ENCODE results near the gene SMIM32. TPM values are rescaled to one million over a fixed set of nuclear protein-coding genes. Genes with fewer than 3 reads are reported as not detected.

SMIM32 gene
- total RNA-seq = not detected
- long read RNA-seq = 0 reads

GRCh38 chr5:136192526-136193321 is at the start of gene SMIM32:
TSS of gene SMIM32 (minus strand) at chr5:136193162. CDS start at chr5:136192524, 638 bp downstream.
- peak; percentile 72 for ATAC-seq
- intact Hi-C loops (cut with micrococcal nuclease) = no loop called here
- peak; percentile 45 for DNase-seq

- intact Hi-C loops (cut with micrococcal nuclease) = no loop called here
- DNase-seq (no peak), ATAC-seq (no peak)
Measured at GRCh38 chr5:136242611-136243010, 49.6 kb upstream of the SMIM32 start.

- intact Hi-C loops (cut with micrococcal nuclease) = no loop called here
- DNase-seq = no peak
- no peak for ATAC-seq
Measured at GRCh38 chr5:136242136-136242535, 49.2 kb upstream of the SMIM32 start.

DNA sequence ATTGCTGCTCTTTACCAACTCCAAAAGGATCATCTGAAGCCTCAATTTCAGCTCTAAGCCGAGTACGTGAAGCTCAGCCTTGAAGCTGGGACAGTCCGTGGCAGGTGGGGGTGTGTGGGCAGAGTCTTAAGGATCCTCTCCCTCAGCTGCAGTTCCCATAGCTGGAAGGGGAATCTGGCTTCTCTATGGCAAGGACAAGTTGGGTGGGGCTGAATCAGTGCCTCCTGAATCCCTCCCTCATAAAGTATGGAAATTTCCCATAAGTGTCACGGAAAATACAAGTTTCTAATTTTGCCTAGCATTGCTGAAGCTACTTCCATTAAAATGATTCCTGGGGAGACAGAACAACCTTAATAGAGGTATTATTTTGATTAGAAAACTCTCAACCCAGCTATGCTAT is 47.9 kb upstream of the SMIM32 start:
- DNase-seq = no peak
- intact Hi-C loops (cut with micrococcal nuclease) = no loop called here
- ATAC-seq = no peak

DNA sequence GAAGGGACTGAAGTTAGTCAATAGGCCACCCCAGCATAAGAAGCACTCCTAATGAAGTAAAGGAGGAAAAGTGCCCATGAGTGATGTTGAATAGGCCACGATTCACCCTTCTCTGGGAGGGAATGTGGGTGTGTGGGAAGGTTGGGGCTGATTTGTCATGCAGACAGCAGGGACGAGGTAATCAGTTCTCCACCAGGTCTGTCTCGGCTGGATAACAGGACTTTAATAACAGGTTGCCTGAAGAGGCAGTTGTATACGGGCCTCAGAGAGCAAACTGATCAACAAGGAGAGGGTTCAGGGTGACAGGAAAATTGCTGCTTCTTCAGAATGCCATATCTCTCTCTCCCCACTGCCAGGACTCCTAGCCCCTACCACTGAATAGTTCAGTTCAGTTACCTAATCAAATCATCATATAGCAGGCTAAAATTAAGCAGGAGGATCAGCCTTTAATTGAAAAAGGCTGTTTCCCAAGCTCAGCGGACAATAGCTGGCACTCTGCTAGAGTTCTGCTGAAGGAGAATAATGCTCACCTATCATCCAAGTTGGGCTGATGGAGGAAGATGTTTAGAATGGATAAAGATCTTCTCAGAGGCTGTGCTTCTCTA is 43.6 kb upstream of the SMIM32 start:
- DNase-seq (no peak), ATAC-seq (no peak)
- intact Hi-C loops (cut with micrococcal nuclease) = no loop called here

- intact Hi-C loops (cut with micrococcal nuclease) = no loop called here
- no peak for ATAC-seq
- no peak for DNase-seq
Measured at GRCh38 chr5:136235321-136235720, 42.4 kb upstream of the SMIM32 start.

DNA sequence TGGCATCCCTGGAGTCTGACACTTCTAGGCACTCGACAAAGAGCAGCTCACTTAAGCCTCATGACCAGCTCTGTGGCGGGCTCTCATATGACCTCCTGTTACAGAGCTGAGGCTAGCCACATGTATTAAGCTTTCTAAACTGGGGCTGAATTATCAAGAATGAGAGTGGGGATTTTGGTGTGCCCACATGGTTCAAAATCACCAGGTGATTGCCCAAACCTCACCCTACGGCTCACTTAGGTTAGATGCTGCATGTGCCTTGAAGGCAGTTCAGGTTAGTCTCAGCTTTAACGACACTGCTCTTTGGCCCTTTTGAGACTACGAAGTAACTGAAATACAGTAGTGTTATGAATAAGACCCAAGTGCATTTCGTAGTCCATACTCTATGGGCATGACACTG is 39.4 kb upstream of the SMIM32 start:
- DNase-seq = no peak
- intact Hi-C loops (cut with micrococcal nuclease) = no loop called here
- ATAC-seq = no peak

DNA sequence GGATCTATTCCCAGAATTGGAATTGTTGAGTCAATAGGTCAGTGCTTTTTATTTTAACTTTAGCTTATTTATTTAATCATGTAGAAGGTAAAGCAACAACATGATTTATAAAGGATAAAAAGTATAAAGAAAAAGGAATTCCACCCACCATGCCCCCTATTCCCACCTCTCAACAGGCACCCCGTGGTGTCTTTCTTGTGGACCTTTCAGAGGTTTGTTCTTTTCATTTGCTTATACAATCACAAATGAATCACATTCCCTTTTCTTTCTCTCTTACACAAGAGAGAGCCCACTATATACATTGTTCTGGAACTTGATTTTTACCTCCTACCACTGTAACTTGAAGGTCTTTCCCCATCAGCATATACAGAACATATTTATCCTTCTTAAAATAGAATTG is 37.2 kb upstream of the SMIM32 start:
- DNase-seq (no peak), ATAC-seq (no peak)
- intact Hi-C loops (cut with micrococcal nuclease) = no loop called here

- intact Hi-C loops (cut with micrococcal nuclease) = no loop called here
- DNase-seq = no peak
- no peak for ATAC-seq
Measured at GRCh38 chr5:136228136-136228757, 35.3 kb upstream of the SMIM32 start.

- intact Hi-C loops (cut with micrococcal nuclease) = no loop called here
- ATAC-seq (no peak), DNase-seq (no peak)
Measured at GRCh38 chr5:136226401-136226800, 33.4 kb upstream of the SMIM32 start.

DNA sequence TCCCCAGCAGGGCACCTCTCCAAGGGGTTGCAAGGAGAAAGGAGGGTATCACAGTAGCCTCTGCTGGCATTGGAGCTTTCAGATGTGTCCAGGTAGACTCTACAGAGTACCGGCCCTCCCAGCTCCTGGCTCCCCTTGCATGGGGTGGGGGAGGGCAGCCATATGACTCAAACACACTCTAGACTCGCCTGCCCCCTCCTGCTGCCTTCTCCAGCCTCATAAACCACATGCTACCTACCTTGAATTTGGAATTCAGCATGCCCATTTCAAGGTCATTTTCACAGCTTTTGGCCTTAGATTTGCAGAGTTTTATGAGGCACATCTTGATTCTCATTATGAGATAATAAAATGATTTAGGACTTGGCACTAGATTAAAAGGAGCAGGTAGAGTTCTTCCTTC is 32.8 kb upstream of the SMIM32 start:
- intact Hi-C loops (cut with micrococcal nuclease) = no loop called here
- ATAC-seq (no peak), DNase-seq (no peak)

DNA sequence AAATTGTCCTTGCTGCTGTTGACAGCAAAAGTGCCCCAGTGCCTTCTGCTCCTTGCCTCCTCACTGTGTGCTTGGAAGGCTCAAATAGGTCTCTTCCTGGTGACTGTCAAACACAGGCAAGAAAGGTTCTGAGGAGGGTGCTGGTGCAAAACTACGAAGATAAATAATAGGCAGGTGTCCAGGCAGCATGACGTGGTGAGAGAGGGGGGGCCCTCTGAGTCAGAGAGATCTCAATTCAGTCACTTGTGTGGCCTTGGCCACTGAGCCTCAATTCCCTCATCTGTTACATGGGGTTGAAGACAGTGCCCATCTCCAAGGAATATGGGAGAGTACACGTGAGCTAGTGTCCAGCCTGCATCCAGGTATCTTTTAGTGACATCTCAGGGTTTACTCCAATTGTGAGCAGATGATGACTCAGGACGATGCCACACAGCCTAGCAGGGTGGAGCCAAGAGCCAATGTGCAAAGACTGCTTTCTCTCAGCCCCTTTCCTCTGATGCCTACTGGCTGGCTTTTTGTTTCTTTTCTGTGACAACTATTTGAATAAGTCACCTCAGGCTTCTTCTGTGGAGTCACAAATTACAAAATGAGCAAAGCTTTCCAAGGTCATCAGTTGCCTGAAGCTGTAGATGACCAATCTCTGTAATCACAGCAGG is 29.7 kb upstream of the SMIM32 start:
- intact Hi-C loops (cut with micrococcal nuclease) = no loop called here
- DNase-seq = no peak
- ATAC-seq = no peak

DNA sequence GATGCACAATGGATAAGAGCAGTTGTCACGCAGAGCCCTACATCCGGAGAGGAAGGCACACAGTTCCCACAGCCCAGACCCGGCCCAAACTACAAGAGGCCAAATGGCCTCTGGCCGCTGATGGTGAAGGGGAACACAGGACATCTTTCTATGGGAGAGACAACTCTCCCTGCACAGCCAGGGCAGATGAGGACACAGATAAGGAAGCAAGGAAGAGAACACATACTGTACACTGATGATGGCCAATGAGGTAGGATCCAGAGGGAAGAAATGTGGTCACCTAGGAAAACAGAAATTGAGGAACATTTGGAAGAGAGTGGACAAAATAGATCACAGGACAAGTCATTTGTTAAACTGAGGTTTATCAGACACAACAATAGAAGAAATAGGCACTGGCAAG is 28.4 kb upstream of the SMIM32 start:
- intact Hi-C loops (cut with micrococcal nuclease) = no loop called here
- ATAC-seq (no peak), DNase-seq (no peak)

- no peak for DNase-seq
- intact Hi-C loops (cut with micrococcal nuclease) = loop anchor here (10.0 kb wide), 1 partner anchor 271 kb away; no protein-coding TSS in a partner anchor
- no peak for ATAC-seq
Measured at GRCh38 chr5:136216230-136216629, 23.3 kb upstream of the SMIM32 start.

- DNase-seq (no peak), ATAC-seq (no peak)
- intact Hi-C loops (cut with micrococcal nuclease) = loop anchor here (10.0 kb wide), 1 partner anchor 271 kb away; no protein-coding TSS in a partner anchor
Measured at GRCh38 chr5:136215812-136216211, 22.9 kb upstream of the SMIM32 start.

DNA sequence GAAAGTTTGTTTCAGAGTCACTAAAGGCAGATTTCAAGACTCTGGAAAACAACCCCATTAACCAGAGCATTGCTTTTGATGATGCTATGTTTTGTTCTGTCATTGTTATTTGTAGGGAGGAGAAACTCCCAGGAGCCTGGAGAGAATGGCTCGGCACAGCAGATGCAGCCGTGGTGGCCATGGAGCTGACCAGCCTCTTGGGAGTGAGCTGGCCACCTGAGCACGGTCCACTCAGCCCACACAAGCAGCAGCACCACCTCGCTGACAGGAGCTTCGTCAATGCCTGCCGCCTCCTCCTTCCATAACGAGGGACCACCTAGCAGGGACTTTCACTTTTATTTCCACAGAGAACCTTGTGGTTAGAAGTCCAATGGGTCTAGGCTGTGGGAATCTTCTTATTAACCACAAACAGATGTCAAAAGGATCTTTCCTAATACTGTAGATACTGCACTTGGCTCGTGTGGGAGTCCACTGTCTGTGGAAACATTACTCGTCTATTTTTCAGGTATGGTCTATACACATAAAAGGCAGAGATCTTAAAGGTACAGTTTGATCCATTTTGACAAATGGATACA is 21.0 kb upstream of the SMIM32 start:
- DNase-seq = no peak
- ATAC-seq = no peak
- intact Hi-C loops (cut with micrococcal nuclease) = loop anchor here (5.0 to 10.0 kb wide), 2 partner anchors 269 to 327 kb away; no protein-coding TSS in a partner anchor

GRCh38 chr5:136212252-136212721 is 19.3 kb upstream of the SMIM32 start:
- peak; percentile 73 for DNase-seq
- intact Hi-C loops (cut with micrococcal nuclease) = loop anchor here (5.0 to 10.0 kb wide), 2 partner anchors 267 to 325 kb away; no protein-coding TSS in a partner anchor
- ATAC-seq = peak; percentile 58

DNA sequence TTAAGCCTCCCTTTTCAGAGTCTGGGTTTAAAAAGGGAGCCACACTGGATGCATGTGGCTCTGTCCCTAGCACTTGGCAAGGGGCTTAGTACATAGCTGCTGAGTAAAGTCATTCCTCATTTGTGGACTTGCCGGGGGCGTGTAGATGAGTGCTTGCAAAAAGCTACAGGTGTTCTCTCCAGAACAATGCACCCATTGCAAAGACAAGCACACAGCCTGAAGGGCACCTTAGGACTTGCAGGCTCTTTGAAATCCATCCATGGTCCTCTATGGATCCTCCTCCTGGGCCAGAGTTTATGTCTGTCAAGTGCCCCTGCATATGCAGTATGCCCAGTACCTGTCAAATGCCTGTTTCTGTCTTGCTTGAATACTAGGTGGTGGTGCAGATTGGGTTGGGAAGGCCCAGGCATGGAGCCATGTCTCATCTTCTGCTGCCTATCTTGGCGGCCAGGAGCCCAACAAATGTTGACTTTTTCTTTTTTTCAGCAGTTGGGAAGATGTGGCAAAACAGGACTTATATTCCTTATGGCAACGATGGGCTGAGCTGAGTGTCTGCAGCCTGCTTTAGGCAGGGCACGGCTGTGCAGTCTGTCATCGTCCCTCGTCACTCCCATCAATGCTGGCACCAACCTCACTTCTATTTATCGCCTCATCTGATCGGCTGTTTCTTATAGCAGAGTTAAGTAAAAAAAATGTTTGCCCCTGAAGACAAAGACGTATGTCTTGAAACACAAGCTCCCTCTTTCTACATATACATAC is 18.5 kb upstream of the SMIM32 start:
- intact Hi-C loops (cut with micrococcal nuclease) = loop anchor here (5.0 to 10.0 kb wide), 2 partner anchors 267 to 324 kb away; no protein-coding TSS in a partner anchor
- DNase-seq = no peak
- ATAC-seq = no peak

All from left ventricle myocardium superior (tissue), 1 donor.